ENCODE measurements around the gene GDF10. TPM values are rescaled to one million over a fixed set of nuclear protein-coding genes. Genes with fewer than 3 reads are reported as not detected.

The GDF10 gene
- total and polyA plus RNA-seq, 2 donors (not counting 3 experiments of a cell fraction or from before 2014, with no cell fraction given): not detected

- Histone ChIP-seq H3K4me1 (ENCODE audit: control insufficient read depth, extremely low read depth, insufficient read depth, low read length) (no peaks in the 10 kb centered on the region), H3K9ac (replicated peaks; ENCODE audit: extremely low read depth, insufficient read depth, low read length) (no peak overlapping the region), H3K9me1 (replicated peaks; ENCODE audit: control insufficient read depth, extremely low read depth, insufficient read depth, low read length) (no peaks in the 10 kb centered on the region), H3K36me3 (ENCODE audit: control insufficient read depth in 2 of 2, extremely low read depth in 1 of 2, insufficient read depth in 2 of 2, low read length in 2 of 2) (no peaks in the 10 kb centered on the region), H4K20me1 (replicated peaks; ENCODE audit: control insufficient read depth, extremely low read depth, insufficient read depth, low read length) (no peaks in the 10 kb centered on the region), H3K27ac (ENCODE audit: insufficient read depth, low read depth, low read length) (no peak overlapping the region), H3K9me3 (replicated peaks; ENCODE audit: control insufficient read depth, insufficient read depth, low read length) (no peaks in the 10 kb centered on the region), H3K27me3 (ENCODE audit: control insufficient read depth in 2 of 2, insufficient read depth in 2 of 2, low read length in 2 of 2) (peaks cover 21 to 33% of the 10 kb centered on the region in 2 experiments), H2AFZ (ENCODE audit: low read depth, low read length) (no peak overlapping the region), H3K4me2 (ENCODE audit: insufficient read depth, low read length) (no peak overlapping the region), H3K79me2 (ENCODE audit: control insufficient read depth, insufficient read depth, low read length) (no peaks in the 10 kb centered on the region), H3K4me3 (replicated peaks in 1 of 3; ENCODE audit: insufficient read depth in 1 of 3, low read depth in 1 of 3, low read length in 3 of 3) (no peak overlapping the region)
- no peak for TF ChIP-seq MYC (IDR thresholded peaks at IDR 0.05; ENCODE audit: low read depth, low read length)
- TF ChIP-seq GATA2 (IDR thresholded peaks at IDR 0.05; ENCODE audit: insufficient read depth, insufficient read length, low read depth, low read length): no peak
- no peak for TF ChIP-seq MAX (IDR thresholded peaks at IDR 0.05; ENCODE audit: insufficient read depth, insufficient read length)
- no peak for TF ChIP-seq POLR2A (IDR thresholded peaks at IDR 0.05; ENCODE audit: low read depth, low read length)
- no peak for TF ChIP-seq EZH2 (IDR thresholded peaks at IDR 0.05; ENCODE audit: borderline replicate concordance, low read depth, low read length, severe bottlenecking)
- no peak for TF ChIP-seq CTCF (IDR thresholded peaks at IDR 0.05; ENCODE audit: extremely low read depth in 1 of 2, insufficient read depth in 1 of 2, low read depth in 1 of 2, low read length in 2 of 2)
- no peak for TF ChIP-seq FOS (IDR thresholded peaks at IDR 0.05; ENCODE audit: borderline replicate concordance, insufficient read depth, low read length)
- TF ChIP-seq POLR2AphosphoS5 (IDR thresholded peaks at IDR 0.05; ENCODE audit: insufficient read depth, low read depth, low read length): no peak
- no peak for TF ChIP-seq JUN (IDR thresholded peaks at IDR 0.05; ENCODE audit: borderline replicate concordance, insufficient read depth, insufficient read length, low read depth)
- dilution Hi-C loops (cut with MboI; ENCODE audit: extremely low pct_ligation_motif_present, low sequenced_read_pairs) (no loop called here), intact Hi-C loops (cut with micrococcal nuclease) (loop anchor here (1.0 kb wide), 1 partner anchor 20 kb away; no protein-coding TSS in a partner anchor)
- BruUV-seq (replicated peaks): no TSS peak
- ChIA-PET CTCF (interaction anchor here (3.1 kb wide), 1 partner anchor 16 kb away, joined by 18 read pairs; no protein-coding TSS in a partner anchor), POLR2A (no interaction called here)
- DNase-seq (ENCODE audit: low read depth, low spot score) (no peak), FAIRE-seq (no peak)
These were observed 3.1 kb upstream of the GDF10 start for GRCh38 chr10:47296941-47297340.
